Neuron (in vitro differentiated cells): ENCODE data around the gene REPS2.

Experiments used
- H2AFZ ChIP-seq: one replicate; pipeline ENCODE4 v1.6.1; 2013; ENCODE audit warnings: low read depth, mild to moderate bottlenecking, inconsistent platforms, low read length, moderate library complexity
- H3K27me3 ChIP-seq: one replicate; pipeline ENCODE4 v1.6.1; 2013; ENCODE audit warnings: low read length; ENCODE audit not compliant: insufficient read depth
- H3K36me3 ChIP-seq: one replicate; pipeline ENCODE4 v1.6.1; 2013; ENCODE audit warnings: low read length; ENCODE audit not compliant: insufficient read depth
- H3K4me1 ChIP-seq: one replicate; pipeline ENCODE4 v1.6.1; 2013; ENCODE audit warnings: low read length; ENCODE audit not compliant: insufficient read depth
- H3K4me3 ChIP-seq: 2 replicates; pipeline ENCODE4 v1.5.1; 2013; ENCODE audit warnings: mild to moderate bottlenecking, low read length, moderate library complexity
- H3K9me3 ChIP-seq: one replicate; pipeline ENCODE4 v1.6.1; 2013; ENCODE audit warnings: low read length

REPS2 gene

DNA sequence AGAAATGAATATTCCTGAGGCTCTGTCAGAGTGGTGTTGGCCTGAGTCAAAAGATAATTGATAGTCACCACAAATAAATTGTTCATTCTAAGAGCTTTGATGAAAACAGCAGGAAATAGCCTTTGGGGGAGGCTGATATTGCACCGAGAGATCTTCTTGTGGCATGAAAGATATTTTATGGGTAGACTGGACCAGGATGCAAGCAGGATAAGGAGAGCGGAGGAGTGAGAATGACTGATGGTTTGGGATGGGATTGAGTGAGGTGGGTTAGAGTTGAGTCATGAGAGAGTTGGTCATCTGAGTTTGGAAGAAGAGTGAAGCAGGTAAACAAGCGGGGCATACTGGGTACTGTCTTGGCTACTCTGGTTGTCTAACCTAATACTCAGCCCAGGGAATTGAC, 88.7 kb downstream of the REPS2 start:
- Histone ChIP-seq H3K4me3 (no peak overlapping the region), H2AFZ (no peak overlapping the region), H3K9me3 (no peaks in the 10 kb centered on the region), H3K27me3 (peaks cover 17% of the 10 kb centered on the region), H3K4me1 (no peaks in the 10 kb centered on the region), H3K36me3 (no peaks in the 10 kb centered on the region)

DNA sequence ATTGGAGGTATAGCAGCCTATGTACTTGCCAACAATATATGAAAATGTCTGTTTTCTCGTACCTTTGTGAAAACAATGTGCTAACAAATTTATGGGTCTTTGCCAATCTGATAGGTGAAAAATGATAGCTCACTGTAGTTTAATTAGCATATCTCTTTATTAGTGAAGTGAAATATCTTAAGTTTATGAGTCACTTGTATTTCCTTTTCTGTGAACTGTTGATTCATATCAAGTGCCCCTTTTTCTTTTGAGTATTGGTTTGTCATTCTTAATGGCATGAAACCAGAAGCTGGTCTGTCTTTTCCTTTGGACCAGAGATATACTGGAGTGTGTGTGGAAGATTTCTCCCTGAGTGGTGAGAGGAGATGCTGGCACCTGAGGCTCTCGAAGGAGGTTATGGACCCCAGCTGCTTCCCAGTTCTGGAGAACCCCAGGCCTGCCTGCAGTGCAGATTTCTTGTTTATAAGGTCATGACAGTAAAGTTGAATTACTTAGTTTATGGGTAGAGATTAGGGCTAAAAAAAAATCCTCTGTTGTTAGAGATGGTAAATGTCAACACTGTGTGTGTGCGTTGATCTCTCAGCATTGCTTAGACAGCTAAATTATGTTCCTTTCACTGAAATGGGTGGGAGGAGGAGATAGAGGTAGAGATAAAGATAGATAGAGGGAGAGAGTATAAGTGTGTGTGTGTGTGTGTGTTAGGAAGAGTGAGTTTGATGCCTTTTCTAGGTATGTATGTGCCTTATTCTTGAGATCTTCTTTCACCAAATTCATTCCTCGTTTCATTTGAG, 89.9 kb downstream of the REPS2 start:
- no peaks in the 10 kb centered on the region for H3K9me3 ChIP-seq
- H3K4me3 ChIP-seq: no peak overlapping the region
- peaks cover 14% of the 10 kb centered on the region for H3K27me3 ChIP-seq

DNA sequence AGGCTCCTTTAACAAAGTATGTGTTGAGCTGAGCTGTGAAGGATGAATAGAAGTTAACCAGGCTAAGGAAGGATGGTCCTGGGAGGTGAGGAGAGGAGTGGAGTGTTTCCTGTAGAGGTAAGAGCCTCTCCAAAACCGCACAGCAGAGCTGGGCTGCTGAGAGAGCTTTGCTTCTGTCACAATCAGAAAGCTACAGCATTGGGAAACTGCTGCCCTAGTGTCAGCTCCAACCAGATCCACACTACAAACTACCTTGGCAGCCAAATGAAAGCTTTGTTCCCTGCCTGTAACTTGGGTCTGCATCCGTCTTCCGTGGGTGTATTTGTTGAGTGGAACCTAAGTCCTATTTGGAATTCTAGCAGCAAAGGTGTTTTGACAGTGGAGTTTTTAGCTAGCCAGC, 91.8 kb downstream of the REPS2 start:
- H3K4me3 ChIP-seq: no peak overlapping the region
- no peak overlapping the region for H2AFZ ChIP-seq
- no peaks in the 10 kb centered on the region for H3K4me1 ChIP-seq
- peaks cover 6% of the 10 kb centered on the region for H3K27me3 ChIP-seq
- H3K9me3 ChIP-seq: no peaks in the 10 kb centered on the region
- no peaks in the 10 kb centered on the region for H3K36me3 ChIP-seq

More for the DNA sequence above, 89.9 kb downstream of the REPS2 start:
- Histone ChIP-seq H3K4me1 (no peaks in the 10 kb centered on the region), H2AFZ (no peak overlapping the region), H3K36me3 (no peaks in the 10 kb centered on the region)

DNA sequence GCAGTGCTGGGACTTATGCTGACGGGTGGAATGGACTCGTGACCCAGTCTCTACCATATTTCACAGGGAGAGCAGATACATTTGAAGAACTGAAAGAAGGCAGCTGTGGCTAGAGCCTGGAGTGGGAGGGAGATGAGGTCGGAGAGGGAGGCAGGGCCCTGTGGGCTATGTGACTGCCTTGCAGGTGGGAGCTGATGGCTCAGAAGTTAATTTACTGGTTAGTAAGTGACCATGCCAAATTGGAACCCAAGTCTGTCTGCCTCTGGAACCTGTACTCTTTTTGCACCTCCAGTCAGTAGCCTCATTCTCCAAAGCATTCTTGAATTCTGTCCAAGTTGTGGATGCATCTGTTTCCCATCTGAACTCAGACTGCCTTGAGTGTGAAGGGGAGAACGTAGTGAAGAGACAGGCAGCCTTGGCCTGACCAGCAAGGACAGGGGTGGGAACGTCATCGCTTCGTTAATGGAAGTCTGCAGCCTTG, 92.3 kb downstream of the REPS2 start:
- Histone ChIP-seq H3K4me3 (no peak overlapping the region), H3K9me3 (no peaks in the 10 kb centered on the region), H3K27me3 (peaks cover 5% of the 10 kb centered on the region), H2AFZ (no peak overlapping the region), H3K36me3 (no peaks in the 10 kb centered on the region), H3K4me1 (no peaks in the 10 kb centered on the region)

DNA sequence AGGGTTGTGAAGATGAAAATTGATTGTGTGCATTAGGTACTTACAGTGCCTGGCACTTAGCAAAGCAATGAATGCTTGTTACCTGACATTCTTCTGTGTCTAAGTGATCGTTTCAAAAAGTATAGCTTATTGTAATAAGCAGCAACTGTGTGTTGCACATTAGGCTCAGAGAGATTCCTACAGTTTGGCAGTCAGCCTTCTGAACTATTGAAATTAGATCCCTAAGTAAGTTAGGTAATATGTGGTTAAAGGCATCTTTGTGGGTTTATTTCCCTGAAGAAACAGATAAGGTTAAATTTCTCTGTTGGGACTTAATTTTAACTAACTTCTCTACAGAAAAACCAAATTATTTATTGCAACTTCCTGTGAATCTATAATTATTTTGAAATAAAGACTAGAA, 93.4 kb downstream of the REPS2 start:
- peaks cover 10% of the 10 kb centered on the region for H3K27me3 ChIP-seq
- no peak overlapping the region for H2AFZ ChIP-seq
- no peaks in the 10 kb centered on the region for H3K36me3 ChIP-seq
- H3K9me3 ChIP-seq: no peaks in the 10 kb centered on the region
- no peaks in the 10 kb centered on the region for H3K4me1 ChIP-seq
- no peak overlapping the region for H3K4me3 ChIP-seq

DNA sequence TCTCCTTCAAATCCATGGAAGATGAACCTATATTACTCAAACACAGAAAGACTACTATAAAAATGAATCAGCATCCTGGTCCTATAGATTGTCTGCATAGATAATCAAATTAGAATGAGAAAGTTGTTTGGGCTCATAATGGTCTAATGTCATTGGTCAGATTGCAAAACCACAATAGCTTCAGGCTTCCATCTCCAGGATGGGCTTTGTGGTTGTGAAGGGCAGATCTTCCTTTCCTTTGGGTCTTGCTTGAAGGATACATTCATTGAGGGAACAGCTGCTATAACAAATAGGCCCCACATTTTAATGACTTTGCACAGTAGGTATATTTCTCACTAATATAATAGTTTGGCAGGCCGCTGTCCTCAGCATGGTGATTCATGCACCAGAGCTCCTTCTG, 94.3 kb downstream of the REPS2 start:
- Histone ChIP-seq H3K36me3 (no peaks in the 10 kb centered on the region), H3K9me3 (no peaks in the 10 kb centered on the region), H3K27me3 (peaks cover 10% of the 10 kb centered on the region)

DNA sequence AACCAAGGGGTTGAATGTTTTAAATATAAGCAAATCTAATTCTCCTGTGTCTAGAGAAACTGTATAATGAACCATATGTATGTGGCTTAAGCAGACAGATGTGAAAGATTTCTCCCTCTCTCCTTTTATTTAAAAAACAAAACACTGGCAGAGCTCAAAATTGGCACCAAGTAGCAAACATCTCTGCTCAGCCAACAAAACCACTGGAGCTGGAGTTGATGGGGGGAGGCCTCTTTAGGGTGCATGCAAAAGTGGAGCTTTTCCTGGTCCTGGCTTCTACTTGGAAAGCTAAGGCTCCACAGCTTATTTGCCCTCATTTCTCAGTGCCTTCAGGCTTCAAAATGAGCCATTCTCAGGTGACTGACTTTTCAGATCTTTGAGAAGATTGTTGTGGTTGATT, 95.6 kb downstream of the REPS2 start:
- H3K4me1 ChIP-seq: no peaks in the 10 kb centered on the region
- no peaks in the 10 kb centered on the region for H3K9me3 ChIP-seq
- no peak overlapping the region for H2AFZ ChIP-seq
- H3K27me3 ChIP-seq: peaks cover 10% of the 10 kb centered on the region
- H3K36me3 ChIP-seq: no peaks in the 10 kb centered on the region
- H3K4me3 ChIP-seq: no peak overlapping the region

More for the DNA sequence above, 94.3 kb downstream of the REPS2 start:
- Histone ChIP-seq H3K4me1 (no peaks in the 10 kb centered on the region), H2AFZ (no peak overlapping the region), H3K4me3 (no peak overlapping the region)

DNA sequence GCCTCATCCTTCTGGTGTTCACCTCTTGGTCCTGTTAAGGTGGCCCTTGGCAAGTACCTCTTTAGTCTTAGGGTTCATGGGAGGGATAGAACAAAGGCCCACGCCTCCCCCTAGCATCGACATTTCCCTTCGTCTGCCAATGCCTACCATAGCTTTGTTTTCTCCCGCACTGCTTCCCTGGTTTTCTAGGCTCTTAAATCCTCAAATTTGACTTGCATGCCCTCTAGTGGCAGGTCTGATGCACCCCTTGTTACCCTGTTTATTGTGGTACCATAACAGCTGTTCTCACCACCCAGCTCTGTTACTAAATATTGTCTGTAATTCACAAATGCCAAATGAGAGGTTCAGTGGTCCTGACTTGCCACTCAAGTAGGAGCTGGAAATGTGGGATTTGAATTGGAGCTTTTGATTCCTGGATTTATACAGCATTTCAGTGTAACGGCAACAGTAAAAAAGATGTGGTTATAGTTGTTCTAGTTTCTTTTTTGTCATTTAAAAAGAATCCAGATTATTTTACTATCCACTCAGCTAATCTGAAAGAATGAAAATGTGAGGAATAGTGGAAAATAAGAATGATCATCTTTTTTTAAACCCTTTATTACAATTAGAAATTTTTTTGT, 100.1 kb downstream of the REPS2 start:
- Histone ChIP-seq H3K4me1 (no peaks in the 10 kb centered on the region), H3K9me3 (no peaks in the 10 kb centered on the region), H2AFZ (no peak overlapping the region), H3K27me3 (peaks cover 5% of the 10 kb centered on the region), H3K36me3 (no peaks in the 10 kb centered on the region), H3K4me3 (no peak overlapping the region)

DNA sequence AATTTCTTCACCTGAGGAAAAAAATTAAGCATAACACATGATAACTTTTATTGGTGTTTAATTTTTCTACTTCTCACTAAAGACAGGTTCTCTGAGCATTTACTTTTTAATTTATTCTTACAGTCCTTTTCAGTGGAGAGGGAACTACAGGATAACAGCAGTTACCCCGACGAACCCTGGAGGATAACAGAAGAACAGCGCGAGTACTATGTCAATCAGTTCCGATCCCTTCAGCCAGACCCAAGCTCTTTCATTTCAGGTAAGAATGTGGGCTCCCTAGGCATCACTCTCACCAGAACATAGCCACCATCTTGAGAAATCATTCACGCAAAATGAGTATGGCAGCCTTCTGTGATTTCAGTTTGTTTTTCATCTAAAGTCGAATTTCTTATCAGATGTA, 100.8 kb downstream of the REPS2 start:
- Histone ChIP-seq H3K4me3 (no peak overlapping the region), H2AFZ (no peak overlapping the region), H3K27me3 (peaks cover 5% of the 10 kb centered on the region), H3K9me3 (no peaks in the 10 kb centered on the region), H3K4me1 (no peaks in the 10 kb centered on the region), H3K36me3 (no peaks in the 10 kb centered on the region)

DNA sequence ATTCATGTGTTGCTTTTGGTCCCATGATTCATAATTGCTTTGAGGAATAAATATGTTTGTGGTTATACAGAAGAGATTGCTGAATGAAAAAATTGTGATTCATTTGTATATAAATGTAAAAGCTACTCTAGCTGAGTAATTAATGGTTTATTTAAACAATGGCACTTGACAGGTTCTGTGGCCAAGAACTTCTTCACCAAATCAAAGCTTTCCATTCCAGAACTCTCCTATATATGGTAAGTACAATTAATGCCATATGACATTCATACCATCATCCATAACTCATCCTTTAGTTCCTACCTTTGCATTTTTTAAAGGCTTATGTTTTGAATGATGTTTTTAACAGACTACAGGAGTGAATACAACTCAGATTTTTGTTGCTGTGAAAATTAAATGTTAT, 105.8 kb downstream of the REPS2 start:
- H2AFZ ChIP-seq: no peak overlapping the region
- H3K4me1 ChIP-seq: no peaks in the 10 kb centered on the region
- H3K27me3 ChIP-seq: no peaks in the 10 kb centered on the region
- H3K9me3 ChIP-seq: no peaks in the 10 kb centered on the region
- no peaks in the 10 kb centered on the region for H3K36me3 ChIP-seq
- no peak overlapping the region for H3K4me3 ChIP-seq

DNA sequence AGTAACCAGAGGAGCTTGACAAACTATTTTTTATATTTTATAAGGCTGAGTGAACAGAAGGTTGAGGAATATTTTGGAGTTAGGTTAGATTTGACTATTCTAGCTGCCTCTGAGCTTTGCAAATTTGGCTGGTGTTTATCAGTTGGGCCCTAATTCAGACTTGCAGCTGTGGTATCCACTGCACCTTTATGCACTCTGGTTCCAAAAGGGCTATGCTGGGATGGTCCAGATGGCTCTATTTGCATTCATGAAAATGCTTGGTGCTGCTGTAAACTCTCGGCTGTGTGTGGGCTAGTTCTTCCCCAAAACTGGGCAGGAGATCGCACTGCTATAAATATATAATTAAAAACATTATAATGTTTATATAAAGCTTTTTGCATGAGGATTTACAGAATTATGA, 106.3 kb downstream of the REPS2 start:
- no peaks in the 10 kb centered on the region for H3K4me1 ChIP-seq
- no peak overlapping the region for H3K4me3 ChIP-seq
- H3K27me3 ChIP-seq: no peaks in the 10 kb centered on the region
- H2AFZ ChIP-seq: no peak overlapping the region
- no peaks in the 10 kb centered on the region for H3K9me3 ChIP-seq
- no peaks in the 10 kb centered on the region for H3K36me3 ChIP-seq

DNA sequence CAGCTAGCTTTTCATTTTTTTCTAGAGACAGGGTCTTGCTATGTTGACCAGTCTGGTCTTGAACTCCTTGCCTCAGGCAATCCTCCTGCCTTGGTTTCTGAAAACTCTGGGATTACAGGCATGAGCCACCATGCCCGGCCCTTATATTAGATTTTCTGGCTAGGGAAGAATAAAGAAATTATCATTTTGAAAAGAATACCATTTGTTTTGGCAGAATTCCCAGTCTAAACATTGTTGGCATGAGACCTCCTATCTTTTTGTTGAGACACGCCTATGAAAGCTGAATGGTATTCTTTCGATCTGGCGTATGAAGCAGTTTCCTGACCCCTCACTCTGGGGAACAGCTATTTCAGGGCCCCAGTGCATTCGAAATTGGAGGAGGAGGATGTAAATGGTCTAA, 107.0 kb downstream of the REPS2 start:
- Histone ChIP-seq H3K36me3 (no peaks in the 10 kb centered on the region), H3K4me1 (no peaks in the 10 kb centered on the region), H3K4me3 (no peak overlapping the region)

DNA sequence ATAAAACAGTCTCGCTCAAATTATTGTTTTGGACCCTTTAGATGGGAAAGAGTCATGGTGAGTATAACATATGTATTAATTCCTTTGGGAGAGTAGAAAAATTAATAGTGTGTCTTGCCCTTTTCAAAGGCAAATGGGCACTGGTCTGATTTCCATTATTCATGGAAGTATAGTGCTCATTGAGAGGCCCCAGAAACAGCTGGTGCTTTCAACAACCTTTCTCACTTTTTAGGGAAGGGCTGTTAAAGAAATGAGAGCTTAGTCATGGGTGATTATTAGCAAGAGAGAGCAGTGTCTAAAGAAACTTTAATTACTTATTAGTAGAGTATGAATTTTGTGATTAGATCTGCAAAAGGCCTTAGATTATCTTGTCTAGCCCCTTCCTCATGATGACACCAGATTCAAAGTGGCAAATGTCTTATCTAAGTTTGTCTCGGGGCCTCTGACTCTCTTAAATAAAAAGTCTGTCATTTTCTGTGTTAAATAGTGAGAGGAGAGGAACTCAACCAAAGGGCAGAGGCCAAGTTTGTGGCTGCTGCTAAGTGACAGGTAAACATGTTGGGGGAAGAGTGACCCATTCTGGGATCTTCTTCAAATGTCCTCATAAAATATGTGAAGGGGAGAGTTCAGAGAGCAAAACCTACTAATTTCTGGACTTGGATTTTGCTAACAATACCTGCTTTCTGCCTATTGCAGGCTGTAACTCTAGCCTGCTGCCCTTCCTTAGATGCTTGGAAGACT, 110.6 kb downstream of the REPS2 start:
- Histone ChIP-seq H3K9me3 (no peaks in the 10 kb centered on the region), H2AFZ (no peak overlapping the region), H3K36me3 (no peaks in the 10 kb centered on the region), H3K4me3 (no peak overlapping the region), H3K4me1 (no peaks in the 10 kb centered on the region), H3K27me3 (no peaks in the 10 kb centered on the region)

More for the DNA sequence above, 107.0 kb downstream of the REPS2 start:
- H2AFZ ChIP-seq: no peak overlapping the region
- no peaks in the 10 kb centered on the region for H3K27me3 ChIP-seq
- no peaks in the 10 kb centered on the region for H3K9me3 ChIP-seq
